Astrocyte (in vitro differentiated cells and primary cell): ENCODE measurements around the gene SLC16A10. TPM values are rescaled to one million over a fixed set of nuclear protein-coding genes. Genes with fewer than 3 reads are reported as not detected.

Source experiments
- DNase-seq: peaks from one replicate; pipeline ENCODE4 v3.0.0-alpha.2; 2010; ENCODE audit warnings: low read depth
- FAIRE-seq: peaks from 2 replicates; lab custom pipeline; 2011; peaks lifted over from hg19 to GRCh38; lab: Jason Lieb, UNC
- H2AFZ ChIP-seq: 2 replicates; pipeline ENCODE4 v1.6.0; 2012; ENCODE audit warnings: low read depth, low read length, inconsistent platforms
- H3K27ac ChIP-seq: 2 replicates; pipeline ENCODE4 v1.5.1; 2011; ENCODE audit warnings: low read depth, low read length, inconsistent platforms
- H3K27me3 ChIP-seq: 2 replicates; pipeline ENCODE4 v1.6.0; 2011; ENCODE audit warnings: low read length, inconsistent platforms; ENCODE audit not compliant: insufficient read depth
- H3K36me3 ChIP-seq: 2 replicates; pipeline ENCODE4 v1.5.1; 2011; ENCODE audit warnings: low read length, inconsistent platforms; ENCODE audit not compliant: insufficient read depth
- H3K4me1 ChIP-seq: 2 replicates; pipeline ENCODE4 v1.5.1; 2011; ENCODE audit warnings: low read length, inconsistent platforms; ENCODE audit not compliant: insufficient read depth
- H3K4me2 ChIP-seq: 2 replicates; pipeline ENCODE4 v1.6.0; 2012; ENCODE audit warnings: low read length, inconsistent platforms
- H3K4me3 ChIP-seq: 2 replicates; pipeline ENCODE4 v1.5.1; 2011; ENCODE audit warnings: low read depth, mild to moderate bottlenecking, low read length, inconsistent platforms; ENCODE audit not compliant: insufficient read depth
- H3K79me2 ChIP-seq: 2 replicates; pipeline ENCODE4 v1.6.0; 2012; ENCODE audit warnings: mild to moderate bottlenecking, low read length, inconsistent platforms; ENCODE audit not compliant: insufficient read depth
- H3K9ac ChIP-seq: 2 replicates; pipeline ENCODE4 v1.6.0; 2012; ENCODE audit warnings: mild to moderate bottlenecking, low read length, inconsistent platforms
- H3K9me3 ChIP-seq: 2 replicates; pipeline ENCODE4 v1.5.1; 2012; ENCODE audit warnings: low read depth, mild to moderate bottlenecking, low read length, inconsistent platforms; ENCODE audit not compliant: insufficient read depth
- H4K20me1 ChIP-seq: 2 replicates; pipeline ENCODE4 v1.6.0; 2012; ENCODE audit warnings: low read length, inconsistent platforms; ENCODE audit not compliant: insufficient read depth
- H3K27ac Mint-ChIP-seq: one replicate; pipeline ENCODE4 v1.8.0; 2021; ENCODE audit warnings: mild to moderate bottlenecking, mixed read lengths; ENCODE audit not compliant: unreplicated experiment
- H3K27me3 Mint-ChIP-seq: one replicate; pipeline ENCODE4 v1.8.0; 2021; ENCODE audit warnings: low read depth, mixed read lengths; ENCODE audit not compliant: unreplicated experiment
- H3K36me3 Mint-ChIP-seq: one replicate; pipeline ENCODE4 v1.8.0; 2021; ENCODE audit warnings: low read depth, mixed read lengths; ENCODE audit not compliant: unreplicated experiment
- H3K4me1 Mint-ChIP-seq: one replicate; pipeline ENCODE4 v1.8.0; 2021; ENCODE audit warnings: low read depth, mixed read lengths; ENCODE audit not compliant: unreplicated experiment
- H3K4me3 Mint-ChIP-seq: one replicate; pipeline ENCODE4 v1.8.0; 2021; ENCODE audit warnings: mild to moderate bottlenecking, moderate library complexity, mixed read lengths; ENCODE audit not compliant: unreplicated experiment
- H3K9me3 Mint-ChIP-seq: one replicate; pipeline ENCODE4 v1.8.0; 2021; ENCODE audit warnings: mild to moderate bottlenecking, mixed read lengths; ENCODE audit not compliant: unreplicated experiment
- CTCF ChIP-seq: IDR thresholded peaks from 2 replicates; pipeline ENCODE4 v1.5.1; 2011; ENCODE audit warnings: low read depth, mild to moderate bottlenecking, inconsistent platforms, low read length, moderate library complexity; ENCODE audit not compliant: insufficient read depth
- EZH2 ChIP-seq: IDR thresholded peaks from 2 replicates; pipeline ENCODE4 v1.6.1; 2012; ENCODE audit warnings: mild to moderate bottlenecking, low read length, inconsistent platforms; ENCODE audit not compliant: insufficient read depth
- total RNA-seq: library from RNA; stranded (reverse); gene quantifications from 2 replicates; pipeline ENCODE4 v1.2.1, GENCODE V29; 2021

SLC16A10 gene
- total RNA-seq, 1 donor from 2014 or later, result 0.18 TPM

DNA sequence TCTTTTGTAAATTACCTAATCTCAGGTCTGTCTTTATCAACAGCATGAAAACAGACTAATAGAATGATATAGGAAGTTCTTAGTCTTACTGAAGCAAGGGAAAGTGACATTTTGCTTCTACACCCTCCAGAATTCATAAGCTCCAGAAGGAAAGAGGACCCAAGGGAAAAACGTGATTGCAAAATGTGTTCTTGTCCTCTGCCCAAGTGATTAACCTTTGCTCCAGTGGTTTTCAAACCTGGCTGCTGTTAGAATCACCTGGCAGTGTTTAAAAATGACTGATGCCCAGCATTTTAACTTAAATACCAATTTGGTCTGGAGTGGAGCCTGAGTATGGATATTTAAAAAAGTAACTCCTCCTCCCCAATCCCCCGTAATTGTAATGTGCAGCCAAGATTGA lies 191.4 kb downstream of the SLC16A10 start:
- peaks cover 13% of the 10 kb centered on the region for H3K9me3 Mint-ChIP-seq
- no peak overlapping the region for H3K27ac Mint-ChIP-seq
- H3K4me3 Mint-ChIP-seq, result no peak overlapping the region
- peaks cover 8% of the 10 kb centered on the region for H3K36me3 ChIP-seq
- H3K4me3 ChIP-seq, result no peak overlapping the region
- peaks cover 5% of the 10 kb centered on the region for H3K4me1 Mint-ChIP-seq
- no peak overlapping the region for H3K27ac ChIP-seq
- FAIRE-seq, result no peak
- H3K27me3 ChIP-seq, result no peaks in the 10 kb centered on the region
- peaks cover 8% of the 10 kb centered on the region for H3K79me2 ChIP-seq
- H4K20me1 ChIP-seq, result no peaks in the 10 kb centered on the region
- H3K27me3 Mint-ChIP-seq, result no peaks in the 10 kb centered on the region
- peaks cover 57% of the 10 kb centered on the region for H3K36me3 Mint-ChIP-seq
- TF ChIP-seq EZH2, result no peak
- no peak for TF ChIP-seq CTCF
- no peak overlapping the region for H3K4me2 ChIP-seq
- H3K9ac ChIP-seq, result no peak overlapping the region
- H3K9me3 ChIP-seq, result no peaks in the 10 kb centered on the region
- no peak overlapping the region for H2AFZ ChIP-seq
- H3K4me1 ChIP-seq, result no peaks in the 10 kb centered on the region
- DNase-seq, result no peak

- no peak overlapping the region for H3K27ac Mint-ChIP-seq
- H3K36me3 Mint-ChIP-seq, result peaks cover 49% of the 10 kb centered on the region
- no peak overlapping the region for H3K4me3 Mint-ChIP-seq
- H4K20me1 ChIP-seq, result no peaks in the 10 kb centered on the region
- H3K9me3 ChIP-seq, result no peaks in the 10 kb centered on the region
- no peaks in the 10 kb centered on the region for H3K79me2 ChIP-seq
- no peaks in the 10 kb centered on the region for H3K27me3 Mint-ChIP-seq
- H3K27ac ChIP-seq, result no peak overlapping the region
- no peak for TF ChIP-seq CTCF
- TF ChIP-seq EZH2, result no peak
- no peaks in the 10 kb centered on the region for H3K27me3 ChIP-seq
- no peak overlapping the region for H3K9ac ChIP-seq
- H3K4me2 ChIP-seq, result no peak overlapping the region
- DNase-seq (peak; percentile 37), FAIRE-seq (peak; percentile 5)
- H3K36me3 ChIP-seq, result peaks cover 6% of the 10 kb centered on the region
- H3K4me1 ChIP-seq, result no peaks in the 10 kb centered on the region
- H2AFZ ChIP-seq, result no peak overlapping the region
- H3K4me1 Mint-ChIP-seq, result peaks cover 5% of the 10 kb centered on the region
- no peak overlapping the region for H3K4me3 ChIP-seq
- H3K9me3 Mint-ChIP-seq, result peaks cover 7% of the 10 kb centered on the region
Measured at GRCh38 chr6:111280445-111280955, 193.2 kb downstream of the SLC16A10 start.

Other genes with a start within 250 kb of the SLC16A10 start
- 67.1 and 71.6 TPM in 2 replicates for gene AMD1, start 212.7 kb upstream of the SLC16A10 start, total RNA-seq
- 105 and 116 TPM in 2 replicates for gene GTF3C6, start 128.8 kb upstream of the SLC16A10 start, total RNA-seq
- gene RPF2, start 105.5 kb upstream of the SLC16A10 start, total RNA-seq, result 30.5 and 31.3 TPM in 2 replicates